ENCODE results near the gene UAP1.

UAP1 gene

DNA sequence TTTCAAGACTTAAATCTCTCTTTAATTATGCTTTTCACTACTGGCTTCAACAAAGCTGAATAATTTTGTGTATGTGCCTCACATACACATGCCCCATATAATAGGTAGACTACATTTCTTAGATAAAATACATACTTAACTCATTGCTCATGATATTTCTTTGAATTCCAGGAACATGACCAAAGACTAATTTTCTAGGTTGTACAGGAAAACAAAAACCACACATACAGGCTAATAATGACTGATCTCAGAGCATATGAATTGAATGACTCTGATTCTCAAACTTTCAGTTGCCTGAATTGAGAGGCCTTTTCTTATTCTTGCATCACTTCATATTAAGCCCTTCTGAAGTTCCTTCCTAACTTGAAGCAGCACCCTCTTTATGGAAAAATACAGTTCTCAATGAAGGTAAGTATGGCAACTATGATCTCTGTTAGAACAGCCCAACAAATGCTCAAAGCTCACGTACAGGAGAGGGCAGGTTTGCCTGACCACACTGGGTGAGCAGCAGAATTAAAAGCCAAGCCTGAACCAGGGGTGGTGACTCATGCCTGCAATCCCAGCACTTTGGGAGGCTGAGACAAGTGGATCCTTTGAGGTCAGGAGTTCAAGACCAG is 22.6 kb upstream of the UAP1 start:
- TF ChIP-seq, protein P1, sequence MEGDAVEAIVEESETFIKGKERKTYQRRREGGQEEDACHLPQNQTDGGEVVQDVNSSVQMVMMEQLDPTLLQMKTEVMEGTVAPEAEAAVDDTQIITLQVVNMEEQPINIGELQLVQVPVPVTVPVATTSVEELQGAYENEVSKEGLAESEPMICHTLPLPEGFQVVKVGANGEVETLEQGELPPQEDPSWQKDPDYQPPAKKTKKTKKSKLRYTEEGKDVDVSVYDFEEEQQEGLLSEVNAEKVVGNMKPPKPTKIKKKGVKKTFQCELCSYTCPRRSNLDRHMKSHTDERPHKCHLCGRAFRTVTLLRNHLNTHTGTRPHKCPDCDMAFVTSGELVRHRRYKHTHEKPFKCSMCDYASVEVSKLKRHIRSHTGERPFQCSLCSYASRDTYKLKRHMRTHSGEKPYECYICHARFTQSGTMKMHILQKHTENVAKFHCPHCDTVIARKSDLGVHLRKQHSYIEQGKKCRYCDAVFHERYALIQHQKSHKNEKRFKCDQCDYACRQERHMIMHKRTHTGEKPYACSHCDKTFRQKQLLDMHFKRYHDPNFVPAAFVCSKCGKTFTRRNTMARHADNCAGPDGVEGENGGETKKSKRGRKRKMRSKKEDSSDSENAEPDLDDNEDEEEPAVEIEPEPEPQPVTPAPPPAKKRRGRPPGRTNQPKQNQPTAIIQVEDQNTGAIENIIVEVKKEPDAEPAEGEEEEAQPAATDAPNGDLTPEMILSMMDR (IDR thresholded peaks at IDR 0.05), result no peak

DNA sequence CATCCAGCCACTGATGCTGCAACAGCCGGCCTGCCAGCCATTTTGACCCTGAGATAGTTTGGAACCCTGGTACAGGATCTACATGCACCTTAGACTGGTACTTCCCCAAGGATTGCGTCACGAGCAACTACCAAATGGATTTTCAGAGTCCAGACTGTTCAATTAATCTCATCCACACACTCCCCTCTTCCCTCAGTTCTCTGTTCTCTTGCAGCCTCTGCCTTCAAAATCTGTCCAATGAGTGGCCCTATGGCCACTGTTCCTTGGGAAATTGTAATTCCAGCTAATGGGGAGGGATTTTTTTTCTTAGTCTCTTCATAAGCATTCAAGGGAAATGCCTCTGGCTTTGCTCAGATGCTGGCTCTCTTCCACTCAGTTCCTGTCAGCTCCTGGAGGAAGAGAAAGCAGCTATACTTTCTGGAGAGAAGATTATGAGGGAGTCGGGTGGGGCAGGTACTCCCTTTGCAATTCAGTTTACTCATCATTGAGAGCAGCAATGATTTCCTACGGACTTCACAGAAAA is 19.8 kb upstream of the UAP1 start:
- TF ChIP-seq, protein P1 (IDR thresholded peaks at IDR 0.05), result no peak

DNA sequence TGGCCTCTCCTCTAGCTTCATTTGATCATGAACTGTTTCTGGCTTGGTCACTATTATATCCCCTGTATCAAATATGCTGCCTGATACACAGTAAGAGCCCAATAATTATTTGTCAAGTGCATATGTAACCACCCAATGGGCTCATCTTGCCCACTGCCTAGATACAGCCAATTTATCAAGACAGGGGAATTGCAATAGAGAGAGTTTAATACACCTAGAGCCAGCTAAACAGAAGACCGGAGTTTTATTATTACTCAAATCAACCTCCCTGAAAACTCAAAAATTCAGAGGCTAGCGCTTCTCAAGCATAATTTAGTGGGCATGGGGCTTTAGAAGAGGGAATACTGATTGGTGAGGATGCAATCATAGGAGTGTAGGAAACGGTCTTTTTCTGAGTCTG is 18.3 kb upstream of the UAP1 start:
- TF ChIP-seq, protein P1 (IDR thresholded peaks at IDR 0.05), result no peak

DNA sequence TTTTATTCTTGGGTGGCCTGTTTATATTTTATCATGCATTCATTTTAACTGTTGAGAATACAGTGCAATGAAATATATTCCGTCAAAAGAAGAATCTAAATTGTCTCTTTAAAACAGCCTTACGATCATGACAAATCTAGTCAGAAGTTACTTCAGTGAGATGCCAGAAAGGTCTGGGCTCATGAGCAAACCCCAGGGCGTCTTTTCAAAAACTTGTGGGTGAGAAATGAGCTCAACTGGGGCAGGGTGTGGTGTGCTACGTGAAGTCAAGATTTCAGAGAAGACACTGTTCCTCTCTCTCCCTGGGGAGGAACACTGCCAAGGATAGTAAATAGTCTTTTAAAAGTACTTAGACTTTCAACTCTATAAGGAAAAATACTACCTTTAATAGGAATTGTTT is 13.4 kb upstream of the UAP1 start:
- TF ChIP-seq, protein P1 (IDR thresholded peaks at IDR 0.05), result no peak

DNA sequence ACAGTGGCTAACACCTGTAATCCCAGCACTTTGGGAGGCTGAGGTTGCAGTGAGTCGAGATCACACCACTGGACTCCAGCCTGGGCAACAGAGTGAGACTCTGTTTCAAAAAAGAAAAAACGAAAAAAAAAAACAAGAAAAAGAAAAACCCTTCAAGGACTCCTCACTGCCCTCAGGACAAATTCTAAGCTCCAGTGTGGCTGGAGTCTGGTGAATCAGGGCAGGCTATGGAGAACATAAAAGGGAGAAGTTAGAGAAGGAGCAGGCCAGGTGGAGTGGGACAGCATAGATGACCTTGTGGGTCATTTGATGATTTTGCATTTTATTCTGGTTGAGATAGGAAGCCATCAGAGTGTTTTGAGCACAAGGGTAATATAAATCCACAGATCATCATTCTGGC is 12.5 kb upstream of the UAP1 start:
- TF ChIP-seq, protein P1 (IDR thresholded peaks at IDR 0.05), result no peak

DNA sequence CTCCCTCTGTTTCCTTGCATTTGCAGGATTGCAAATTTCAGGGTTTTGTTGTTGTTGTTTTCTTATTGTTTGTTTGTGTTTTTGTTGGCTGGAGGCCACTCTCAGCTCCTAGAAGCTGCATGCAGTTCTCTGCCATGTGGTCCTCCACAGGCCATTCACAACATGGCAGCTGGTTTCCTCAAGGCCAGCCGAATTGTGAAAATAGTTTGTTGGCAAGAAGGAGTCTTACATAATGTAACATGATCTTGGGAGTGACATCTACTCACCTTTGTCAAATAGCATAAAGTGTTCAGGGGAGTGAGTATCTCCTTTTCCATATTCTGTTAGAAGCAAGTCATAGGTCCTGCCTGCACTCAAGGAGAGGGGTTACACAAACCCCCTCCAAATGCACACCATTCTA is 10.6 kb upstream of the UAP1 start:
- TF ChIP-seq, protein P1 (IDR thresholded peaks at IDR 0.05), result no peak

DNA sequence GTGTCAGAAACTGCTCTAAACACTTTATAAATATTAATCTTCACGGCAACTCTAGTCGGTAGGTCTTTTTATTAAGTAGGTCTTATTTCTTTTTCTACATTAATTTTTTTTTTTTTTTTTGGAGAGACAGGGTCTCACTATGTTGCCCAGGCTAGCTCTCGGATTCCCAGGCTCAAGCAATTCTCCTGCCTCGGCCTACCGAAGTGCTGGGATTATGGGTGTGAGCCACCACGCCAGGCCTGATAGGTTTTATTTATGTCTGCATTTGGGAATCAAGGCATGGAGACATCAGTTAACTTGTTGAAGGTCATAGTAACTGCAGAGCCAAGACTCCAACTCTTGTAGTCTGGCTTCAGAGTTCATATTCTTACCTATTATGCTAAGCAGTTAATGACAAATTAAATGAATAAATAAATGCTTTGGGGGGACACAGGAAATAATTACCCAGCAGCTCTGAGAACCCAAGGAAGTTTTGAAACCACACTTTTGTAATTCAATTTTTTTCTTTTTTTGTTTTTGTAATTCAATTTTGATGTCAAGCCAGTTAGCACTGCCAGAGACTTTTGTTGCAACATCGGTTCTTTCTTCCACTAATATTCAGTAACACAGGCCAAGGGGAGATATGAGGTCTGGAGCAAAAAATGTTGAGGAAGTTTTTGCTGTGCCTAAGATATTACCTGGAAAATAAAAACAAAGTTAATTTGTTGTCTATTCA is 9.4 kb upstream of the UAP1 start:
- TF ChIP-seq, protein P1 (IDR thresholded peaks at IDR 0.05), result no peak
